NCI-H1105 (cell line): ENCODE measurements around the gene ABCE1.

Source experiments
- DNase-seq: peaks from one replicate; lab custom pipeline; 2025; lab: John Stamatoyannopoulos, UW

The ABCE1 gene

GRCh38 chr4:145097821-145098674 lies at the start of gene ABCE1, which contains the start of gene ANAPC10:
TSS of gene ABCE1 (plus strand) at chr4:145098311. CDS start at chr4:145104413, 6,102 bp downstream.
TSS of gene ANAPC10 (minus strand) at chr4:145098196. CDS start at chr4:145096099, 2,097 bp downstream.
- peak; percentile 93 for DNase-seq

GRCh38 chr4:145048817-145049216 lies 49.3 kb upstream of the ABCE1 start:
- DNase-seq, result no peak

GRCh38 chr4:145049241-145049640 lies 48.9 kb upstream of the ABCE1 start:
- DNase-seq, result no peak

DNA sequence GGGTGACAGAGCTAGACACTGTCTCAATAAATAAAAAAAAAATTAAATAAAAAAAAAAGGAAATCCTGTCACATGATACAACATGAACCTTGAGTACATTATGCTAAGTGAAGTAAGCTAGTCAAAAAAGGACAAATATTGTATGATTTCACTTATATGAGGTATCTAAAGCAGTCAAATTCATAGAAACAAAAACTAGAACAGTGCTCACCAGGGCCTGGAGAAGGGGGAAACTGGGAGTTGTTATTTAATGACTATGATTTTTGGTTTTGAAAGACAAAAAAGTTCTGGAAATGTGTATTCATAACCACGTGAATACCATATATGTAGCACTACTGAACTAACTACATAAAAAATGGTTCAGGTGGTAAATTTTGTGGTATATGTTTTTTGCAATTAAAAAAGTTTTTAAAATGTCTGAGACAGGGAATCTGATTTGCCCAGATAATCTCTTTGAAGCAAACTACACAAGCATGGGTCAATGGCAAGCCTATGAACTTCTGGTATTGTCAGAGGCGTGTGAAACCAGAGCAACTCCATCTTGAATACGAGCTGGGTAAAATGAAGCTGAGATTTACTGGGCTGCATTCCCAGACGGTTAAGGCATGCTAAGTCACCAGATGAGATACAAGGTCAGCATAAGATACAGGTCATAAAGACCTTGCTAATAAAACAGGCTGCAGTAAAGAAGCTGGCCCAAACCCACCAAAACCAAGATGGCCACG lies 42.4 kb upstream of the ABCE1 start:
- no peak for DNase-seq

GRCh38 chr4:145056325-145057130 lies 41.6 kb upstream of the ABCE1 start:
- no peak for DNase-seq

DNA sequence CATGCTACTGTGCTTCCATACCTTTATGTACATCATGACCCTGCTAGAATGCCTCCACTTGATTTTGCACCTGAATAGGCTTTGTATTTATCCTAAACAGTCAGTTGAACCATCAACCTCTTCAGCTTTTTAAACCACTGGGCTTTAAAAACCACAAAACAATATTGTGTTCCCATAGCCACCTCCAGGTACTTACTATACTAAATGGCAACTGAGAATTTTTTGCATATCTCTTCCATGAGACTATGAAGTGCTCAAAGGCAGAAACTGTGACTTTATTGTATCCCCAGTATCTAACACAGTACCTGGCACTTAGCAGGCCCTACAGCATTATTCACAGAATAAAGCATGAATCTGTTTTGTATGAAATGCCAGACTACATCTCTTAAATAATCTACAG lies 39.9 kb upstream of the ABCE1 start:
- no peak for DNase-seq

DNA sequence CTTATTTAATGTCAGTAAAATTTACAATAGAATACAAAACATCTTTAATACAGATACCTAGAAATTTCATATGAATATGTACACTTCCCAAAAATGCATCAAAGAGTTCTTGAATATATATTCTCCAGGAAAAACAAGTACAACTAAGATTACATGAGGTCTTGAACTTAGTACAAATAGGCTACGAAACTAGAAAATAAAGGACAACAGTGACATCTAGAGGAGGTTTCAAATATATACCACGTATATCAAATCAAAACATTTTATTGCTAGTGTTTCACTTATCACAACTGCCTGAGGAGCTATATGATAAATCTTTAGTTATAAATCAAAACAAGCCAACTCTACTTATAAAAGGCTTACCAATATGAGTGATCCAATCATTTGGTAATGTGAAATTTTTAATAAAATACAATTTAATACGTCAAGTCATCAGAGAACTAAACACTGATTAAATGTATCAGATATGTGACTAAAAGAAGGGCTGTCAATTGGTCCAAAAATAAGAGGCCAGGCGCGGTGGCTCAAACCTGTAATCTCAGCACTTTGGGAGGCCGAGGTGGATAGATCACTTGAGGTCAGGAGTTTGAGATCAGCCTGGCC lies 36.7 kb upstream of the ABCE1 start:
- DNase-seq, result peak; percentile 14

DNA sequence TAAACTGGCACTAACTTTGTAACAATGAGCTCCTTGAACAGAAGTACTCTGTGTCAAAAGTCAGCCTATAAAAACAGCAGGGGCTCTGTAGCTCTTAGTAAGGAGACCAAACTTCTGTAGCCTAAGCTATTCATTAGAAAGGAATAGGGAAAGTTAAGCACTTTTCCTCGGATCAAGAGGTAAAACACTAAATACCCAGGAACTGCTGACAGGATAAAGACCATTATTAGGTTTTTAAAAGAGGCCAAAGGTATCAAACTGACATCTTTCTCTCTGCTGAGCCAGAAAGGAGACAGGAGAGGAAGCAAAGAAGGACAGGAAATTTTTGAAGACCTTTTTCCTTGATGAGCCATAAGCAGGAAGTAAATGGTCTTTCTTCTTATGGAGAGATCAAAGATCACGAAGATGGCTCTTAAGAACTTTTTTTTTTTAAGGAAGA lies 32.0 kb upstream of the ABCE1 start:
- DNase-seq, result no peak

DNA sequence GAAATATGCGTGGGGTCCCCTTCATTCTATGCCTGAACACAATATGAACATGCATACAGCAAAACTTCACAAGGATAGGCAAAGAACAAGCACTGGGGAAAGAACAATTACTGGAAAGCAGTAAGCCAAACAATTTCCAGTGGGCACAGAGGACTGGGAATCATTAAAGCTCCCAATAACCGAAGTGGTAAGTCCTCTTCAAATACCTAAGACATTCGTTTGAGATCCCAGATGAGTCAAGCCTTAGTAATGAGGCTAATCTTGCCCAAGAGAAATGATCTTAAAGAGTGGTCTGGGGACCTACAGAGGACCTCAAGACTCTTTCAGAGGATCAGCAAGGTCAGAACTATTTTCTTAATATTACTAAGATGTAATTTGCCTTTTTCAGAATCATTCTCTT lies 28.8 kb upstream of the ABCE1 start:
- no peak for DNase-seq

DNA sequence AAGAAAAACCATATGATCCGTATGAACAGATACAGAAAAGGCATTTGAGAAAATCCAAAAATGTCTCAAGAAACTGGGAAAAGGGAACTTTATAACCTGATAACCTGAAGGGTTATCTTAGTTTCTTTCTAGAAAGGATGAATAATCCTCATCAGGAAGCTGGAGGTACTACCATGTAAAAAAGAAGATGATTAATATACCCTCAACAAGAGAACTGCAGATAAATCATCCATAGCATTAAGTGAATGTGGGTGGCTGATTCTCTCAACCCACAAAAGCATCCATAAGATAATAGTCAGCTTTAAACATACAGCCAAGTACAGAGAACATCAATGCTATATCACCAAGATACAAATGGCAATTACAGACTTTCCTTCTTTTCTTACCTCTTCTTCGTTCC lies 26.6 kb upstream of the ABCE1 start:
- DNase-seq, result no peak

DNA sequence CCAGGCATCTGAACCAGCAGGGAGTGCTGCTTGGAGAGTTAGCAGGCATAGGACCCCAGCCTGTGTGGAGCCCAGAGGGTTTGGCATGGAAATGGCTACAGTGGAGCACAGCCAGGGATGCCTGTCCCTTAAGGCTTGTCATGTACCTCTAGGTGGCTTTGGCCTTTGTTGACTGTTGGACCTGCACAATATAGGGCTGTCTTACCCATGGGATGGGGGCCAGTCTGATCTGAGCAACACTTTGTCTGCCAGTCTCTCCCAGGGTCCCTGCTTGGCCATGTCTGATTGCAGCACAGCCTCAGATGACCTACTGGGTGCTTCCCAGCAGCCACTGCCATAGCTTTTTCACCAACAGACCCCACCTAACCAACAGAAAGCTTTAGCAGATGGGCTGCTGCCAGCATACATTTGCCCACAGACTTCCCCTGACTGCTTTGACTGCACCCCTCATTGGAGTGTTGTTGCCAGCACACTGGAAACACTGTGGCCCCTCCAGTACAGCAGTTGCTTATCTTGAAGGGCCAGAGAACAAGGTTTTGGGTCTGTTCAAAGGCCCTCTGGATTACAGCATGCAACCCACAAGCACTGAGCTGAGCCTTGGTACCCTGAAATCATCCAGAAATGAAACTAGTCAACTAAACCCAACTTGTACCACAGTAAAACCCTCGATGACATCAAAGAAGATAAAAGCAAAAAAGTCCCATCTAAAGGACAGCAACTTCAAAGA lies 22.2 kb upstream of the ABCE1 start:
- DNase-seq, result no peak

GRCh38 chr4:145076469-145076855 lies 21.6 kb upstream of the ABCE1 start:
- DNase-seq, result no peak

- no peak for DNase-seq
These were observed 16.4 kb upstream of the ABCE1 start for GRCh38 chr4:145081756-145082155.

GRCh38 chr4:145083891-145084605 lies 14.1 kb upstream of the ABCE1 start:
- DNase-seq, result no peak

DNA sequence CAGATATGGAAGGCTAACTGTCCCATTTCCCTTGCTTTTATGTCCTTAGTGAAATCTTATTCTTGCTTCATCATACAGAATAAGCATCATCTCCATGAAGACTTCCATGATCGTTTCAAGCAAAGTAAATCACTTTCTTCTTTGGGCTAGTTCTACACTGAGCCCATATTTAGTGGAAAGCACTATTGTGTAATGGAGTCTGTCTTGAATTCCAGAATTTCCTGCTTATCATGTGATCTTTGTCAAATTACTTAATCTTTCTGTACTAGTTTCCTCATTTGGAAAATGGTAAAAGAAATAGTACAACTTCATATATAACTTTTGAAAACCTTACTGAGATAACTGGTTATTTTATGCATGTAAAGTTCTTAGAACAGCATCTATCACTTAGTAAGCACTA lies 7.7 kb upstream of the ABCE1 start:
- DNase-seq, result no peak

GRCh38 chr4:145093638-145094037 lies 4.5 kb upstream of the ABCE1 start:
- DNase-seq, result no peak

DNA sequence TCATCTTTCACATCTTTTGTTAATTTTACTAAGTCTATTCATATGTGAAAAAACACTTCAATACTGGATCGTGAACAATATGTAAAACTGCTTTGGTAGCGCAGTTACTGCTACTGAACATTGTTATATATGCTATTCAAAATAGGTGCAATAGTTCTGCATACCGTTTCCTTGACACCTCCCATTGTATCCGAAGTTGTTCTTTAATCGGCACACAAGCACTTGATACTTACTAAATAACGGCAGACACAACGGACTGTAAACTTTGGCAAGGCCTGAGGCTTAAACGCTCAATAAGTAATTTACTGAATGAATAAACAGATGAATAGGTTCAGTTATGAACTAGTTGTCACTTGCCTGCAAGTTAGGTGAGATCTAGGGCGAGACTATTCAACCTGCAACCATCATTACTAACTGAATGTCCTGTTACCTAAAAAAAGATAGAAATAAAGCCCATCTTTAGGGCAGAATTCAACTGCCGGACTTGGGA lies 735 bp upstream of the ABCE1 start:
- DNase-seq, result no peak

GRCh38 chr4:145098675-145099037 lies 545 bp downstream of the ABCE1 start:
- no peak for DNase-seq

DNA sequence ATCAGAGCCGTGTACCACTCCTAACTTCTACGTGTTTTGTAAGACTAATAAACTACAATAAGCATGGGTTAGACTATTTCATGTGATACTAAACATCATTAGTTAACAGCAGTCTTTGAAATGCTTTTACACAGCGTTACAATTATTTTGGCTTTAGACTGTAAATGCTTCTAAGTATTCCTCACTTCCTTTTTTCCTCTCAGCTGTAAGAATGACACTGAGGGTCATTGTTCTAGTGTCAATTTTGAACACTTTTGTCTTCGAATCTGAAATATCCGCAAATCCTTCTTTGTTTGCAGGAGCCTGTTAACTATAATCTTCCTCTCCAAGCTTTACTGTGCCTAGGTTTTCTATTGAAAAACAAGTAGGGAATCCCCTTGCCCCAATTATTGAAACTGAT lies 1.5 kb downstream of the ABCE1 start:
- DNase-seq, result no peak

- no peak for DNase-seq
These were observed 3.0 kb downstream of the ABCE1 start for GRCh38 chr4:145101091-145101490.

DNA sequence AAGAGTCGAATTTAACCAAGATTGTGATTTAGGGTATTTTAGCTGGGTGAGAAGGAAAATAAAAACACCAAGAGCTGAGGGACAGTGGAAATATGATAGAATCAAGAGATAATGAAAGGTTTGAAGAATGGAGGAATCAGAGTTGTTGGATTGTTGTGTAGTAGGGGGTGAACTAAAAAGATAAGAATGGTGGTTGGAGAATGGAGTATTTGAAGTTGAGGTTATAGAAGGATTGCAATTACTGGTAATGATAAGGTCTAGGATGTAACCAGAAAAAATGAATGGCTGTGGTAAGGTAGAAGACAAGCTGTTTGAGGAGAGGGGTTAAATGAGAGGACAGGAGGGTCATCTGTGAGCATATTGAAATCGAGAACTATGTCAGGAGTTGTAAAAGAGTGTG lies 4.5 kb downstream of the ABCE1 start:
- DNase-seq, result no peak
